NT2/D1 (cell line): ENCODE results near the gene IL36RN.

Experiments used
- SUZ12 ChIP-seq: IDR thresholded peaks from 2 replicates; pipeline ENCODE4 v1.6.1; 2011; ENCODE audit not compliant: insufficient read length, insufficient read depth; ENCODE audit errors: extremely low read depth
- YY1 ChIP-seq: IDR thresholded peaks from 2 replicates; pipeline ENCODE4 v1.6.1; 2011; ENCODE audit not compliant: insufficient read length, insufficient read depth

DNA sequence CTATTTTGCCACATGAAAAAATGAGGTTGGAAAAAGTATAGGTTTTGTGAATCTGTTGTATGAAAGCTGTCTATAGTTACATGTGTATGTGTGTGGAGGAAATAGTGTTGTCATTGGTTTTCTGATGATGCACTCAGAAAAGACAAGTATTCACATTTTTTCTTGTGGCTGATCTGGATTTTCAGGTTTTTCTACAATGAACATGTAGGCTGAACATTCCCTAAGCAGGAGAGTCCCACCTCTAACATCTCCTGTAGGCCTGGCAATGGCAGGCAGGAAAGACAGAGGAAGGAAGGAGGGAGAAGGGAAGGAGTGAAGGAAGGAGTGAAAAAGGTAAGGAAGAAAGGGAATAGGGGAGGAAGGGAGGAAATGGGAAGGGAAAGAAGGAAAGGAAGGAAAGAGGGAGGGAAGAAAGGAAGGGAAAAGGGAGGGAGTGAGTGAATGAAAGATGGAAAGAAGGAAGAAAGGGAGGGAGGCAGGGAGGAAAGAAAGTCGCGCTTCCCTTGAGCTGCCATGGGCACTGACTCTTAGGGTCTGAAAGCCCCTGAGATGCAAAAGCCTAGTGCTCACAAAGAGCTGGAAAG, 495 bp upstream of the IL36RN start:
- TF ChIP-seq YY1: no peak
- TF ChIP-seq SUZ12: no peak
